DMS53 (cell line): ENCODE measurements around the gene PLA2G4B.

Experiments
- DNase-seq: peaks from one replicate; lab custom pipeline; 2025; lab: John Stamatoyannopoulos, UW

Gene PLA2G4B, protein sequence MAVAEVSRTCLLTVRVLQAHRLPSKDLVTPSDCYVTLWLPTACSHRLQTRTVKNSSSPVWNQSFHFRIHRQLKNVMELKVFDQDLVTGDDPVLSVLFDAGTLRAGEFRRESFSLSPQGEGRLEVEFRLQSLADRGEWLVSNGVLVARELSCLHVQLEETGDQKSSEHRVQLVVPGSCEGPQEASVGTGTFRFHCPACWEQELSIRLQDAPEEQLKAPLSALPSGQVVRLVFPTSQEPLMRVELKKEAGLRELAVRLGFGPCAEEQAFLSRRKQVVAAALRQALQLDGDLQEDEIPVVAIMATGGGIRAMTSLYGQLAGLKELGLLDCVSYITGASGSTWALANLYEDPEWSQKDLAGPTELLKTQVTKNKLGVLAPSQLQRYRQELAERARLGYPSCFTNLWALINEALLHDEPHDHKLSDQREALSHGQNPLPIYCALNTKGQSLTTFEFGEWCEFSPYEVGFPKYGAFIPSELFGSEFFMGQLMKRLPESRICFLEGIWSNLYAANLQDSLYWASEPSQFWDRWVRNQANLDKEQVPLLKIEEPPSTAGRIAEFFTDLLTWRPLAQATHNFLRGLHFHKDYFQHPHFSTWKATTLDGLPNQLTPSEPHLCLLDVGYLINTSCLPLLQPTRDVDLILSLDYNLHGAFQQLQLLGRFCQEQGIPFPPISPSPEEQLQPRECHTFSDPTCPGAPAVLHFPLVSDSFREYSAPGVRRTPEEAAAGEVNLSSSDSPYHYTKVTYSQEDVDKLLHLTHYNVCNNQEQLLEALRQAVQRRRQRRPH

DNA sequence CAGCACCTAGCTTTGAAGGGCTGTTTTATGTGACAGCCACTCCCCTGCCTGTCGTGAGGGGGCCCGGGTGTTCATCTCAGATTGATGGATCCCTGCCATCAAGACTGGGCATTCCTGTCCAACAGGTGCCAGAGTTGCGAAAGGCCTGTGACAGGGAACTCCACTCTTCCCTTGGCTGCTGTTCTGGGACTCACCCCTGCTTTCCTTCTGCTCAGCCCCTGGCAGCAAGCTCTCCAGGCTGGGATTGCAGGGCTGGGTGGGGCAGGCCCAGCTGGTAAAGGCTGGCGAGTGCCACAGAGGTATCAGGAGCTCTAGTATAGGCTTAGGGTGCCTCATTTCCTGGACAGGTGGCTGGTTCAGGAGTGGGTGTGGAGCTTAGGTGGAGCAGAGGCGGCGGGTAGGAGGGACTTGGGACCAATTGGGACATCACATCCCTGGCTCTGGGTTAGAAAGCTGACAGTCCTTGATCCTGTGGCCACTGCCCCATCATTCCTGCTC, at the start of gene PLA2G4B:
Gene PLA2G4B, plus strand, starts transcription at position 448 of the 498 bp plus-strand sequence. CDS start 67 bp downstream, outside the sequence.
- DNase-seq: peak; percentile 77

DNA sequence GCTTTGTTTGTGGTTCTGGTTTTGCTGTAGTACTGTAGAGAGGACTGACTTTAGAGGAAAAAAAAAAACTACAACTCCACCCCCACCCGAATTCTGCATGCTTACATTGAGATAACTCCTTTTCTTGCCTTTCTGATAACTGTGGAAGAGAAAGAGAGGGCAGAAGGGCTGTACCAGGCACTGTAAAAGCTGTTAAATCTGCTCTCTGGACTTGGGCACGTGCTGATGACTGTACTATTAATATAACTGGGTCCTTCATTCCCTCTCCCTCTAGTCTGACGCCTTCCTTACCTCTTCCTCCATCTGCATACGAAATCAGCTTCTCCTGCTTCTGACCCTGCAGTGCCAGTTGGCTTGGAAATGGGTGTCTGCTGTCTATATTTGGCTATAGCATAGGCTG, 49.4 kb upstream of the PLA2G4B start:
- no peak for DNase-seq

DNA sequence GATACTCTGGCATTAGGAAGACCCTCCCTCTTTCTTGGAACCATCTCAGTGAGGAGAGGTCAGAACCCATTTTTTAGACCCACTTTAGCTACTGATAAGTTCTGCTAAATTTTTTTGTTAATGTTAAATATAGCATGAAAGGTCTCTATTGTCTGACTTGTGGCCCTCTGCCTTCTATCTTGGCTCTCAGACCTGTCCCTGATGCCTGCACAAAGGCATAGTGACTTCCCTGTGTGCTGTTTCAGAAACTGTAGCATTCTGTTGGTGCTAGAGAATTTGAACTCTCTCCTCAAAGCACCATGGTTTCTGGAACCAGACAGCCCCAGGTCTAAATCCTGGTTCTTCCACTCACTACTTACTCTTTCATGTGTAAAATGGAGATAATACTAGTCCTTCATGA, 49.0 kb upstream of the PLA2G4B start:
- no peak for DNase-seq

DNA sequence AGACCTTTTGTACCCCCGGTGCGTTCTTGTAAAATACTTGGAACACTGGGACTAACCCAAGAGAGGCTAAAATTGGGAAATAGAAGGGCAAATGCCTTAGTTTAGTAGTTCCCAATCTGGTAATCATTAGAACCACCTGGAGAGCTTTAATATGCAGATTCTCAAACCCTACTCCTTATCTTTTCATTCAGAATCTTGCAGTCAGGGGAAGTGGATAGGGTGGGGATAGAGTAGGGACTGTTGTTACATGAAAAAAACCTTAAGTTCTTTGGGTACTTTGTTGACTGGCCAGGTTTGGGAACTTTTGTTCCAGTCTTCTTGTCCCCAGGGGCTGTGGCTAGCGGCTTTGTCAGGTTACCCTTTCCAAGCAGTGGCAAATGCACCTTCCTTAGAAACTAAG, 48.5 kb upstream of the PLA2G4B start:
- no peak for DNase-seq

DNA sequence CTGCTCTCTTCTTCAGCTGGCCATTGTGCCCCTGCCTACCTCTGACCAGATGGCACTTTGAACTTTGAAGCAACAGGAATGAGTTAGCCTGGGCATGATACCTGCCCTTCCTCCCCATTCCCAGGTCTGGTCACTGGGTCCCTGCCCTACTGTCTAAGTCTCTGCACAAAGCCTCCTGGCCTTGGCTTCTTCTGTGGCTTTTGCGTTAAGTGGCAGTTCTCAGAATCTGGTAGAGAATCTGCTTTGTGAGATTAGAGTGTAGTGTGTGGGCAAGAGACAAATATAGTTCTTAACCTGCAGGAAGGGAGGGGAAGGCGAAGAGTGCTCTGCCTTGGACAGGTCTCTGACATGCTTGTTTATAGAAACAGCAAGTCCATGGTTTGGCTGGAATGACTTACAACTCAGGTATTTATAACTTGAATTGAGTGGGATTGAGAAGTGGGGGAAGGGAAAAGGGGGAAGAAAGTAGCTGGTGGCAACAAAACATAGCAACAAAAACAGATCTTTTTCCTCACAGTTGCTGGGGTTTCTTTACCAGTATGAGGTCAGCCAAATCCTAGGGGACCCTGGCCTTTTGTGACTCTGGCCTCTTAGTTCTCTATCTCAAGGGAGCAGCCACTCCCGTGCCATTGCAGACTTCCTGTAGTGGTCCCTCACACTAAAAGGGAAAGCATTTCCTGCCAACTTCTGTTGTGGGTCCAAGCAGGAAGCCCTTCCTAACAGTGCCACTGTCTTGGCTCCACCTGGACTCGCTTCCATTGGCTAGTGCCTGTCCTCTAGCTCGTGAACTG, 47.7 kb upstream of the PLA2G4B start:
- DNase-seq: peak; percentile 8

DNA sequence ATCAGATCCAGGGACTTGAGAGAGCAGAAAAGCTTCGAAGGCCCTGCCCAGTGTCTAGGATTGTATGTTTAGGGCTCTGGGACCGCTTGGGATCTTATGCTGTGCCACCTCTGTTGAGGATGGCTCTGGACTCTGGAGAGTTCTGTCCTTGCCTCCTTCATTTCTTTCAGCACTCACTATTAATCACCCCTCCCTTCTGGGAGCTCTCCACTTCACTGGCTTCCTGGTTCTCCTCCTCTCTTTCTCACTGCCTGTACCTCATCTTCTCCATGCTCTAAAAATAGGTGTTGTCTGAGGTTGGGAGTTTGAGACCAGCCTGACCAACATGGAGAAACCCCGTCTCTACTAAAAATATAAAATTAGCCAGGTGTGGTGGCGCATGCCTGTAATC, 47.1 kb upstream of the PLA2G4B start:
- no peak for DNase-seq

DNA sequence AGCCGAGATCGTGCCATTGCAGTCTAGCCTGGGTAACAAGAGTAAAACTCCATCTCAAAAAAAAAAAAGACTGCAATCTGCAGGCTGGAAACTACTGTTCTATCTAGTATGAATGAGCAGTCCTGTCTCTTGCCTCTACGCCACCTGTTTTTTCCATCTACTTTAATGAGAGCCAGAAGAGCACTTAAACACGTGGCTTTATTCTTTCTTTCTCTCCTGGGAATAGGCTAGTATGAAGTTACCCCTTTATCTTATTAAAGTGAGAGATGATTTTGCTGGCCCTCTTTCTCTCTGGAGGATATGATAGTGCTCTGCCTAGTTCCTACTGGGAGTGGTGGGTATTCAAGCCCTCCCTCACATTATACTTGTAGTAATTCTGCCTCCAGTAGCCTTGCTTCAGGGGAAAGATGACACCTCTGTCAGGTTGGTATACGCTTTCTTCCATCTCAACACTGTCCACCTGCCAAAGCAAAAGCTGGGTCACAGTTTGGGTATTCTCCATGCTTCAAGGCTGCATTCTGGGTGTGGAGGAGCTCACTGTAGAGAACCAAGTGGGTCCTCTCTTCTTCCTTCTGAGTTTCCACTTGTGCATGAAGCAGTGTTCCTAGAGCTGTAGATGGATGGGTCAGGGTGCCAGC, 46.5 kb upstream of the PLA2G4B start:
- no peak for DNase-seq

DNA sequence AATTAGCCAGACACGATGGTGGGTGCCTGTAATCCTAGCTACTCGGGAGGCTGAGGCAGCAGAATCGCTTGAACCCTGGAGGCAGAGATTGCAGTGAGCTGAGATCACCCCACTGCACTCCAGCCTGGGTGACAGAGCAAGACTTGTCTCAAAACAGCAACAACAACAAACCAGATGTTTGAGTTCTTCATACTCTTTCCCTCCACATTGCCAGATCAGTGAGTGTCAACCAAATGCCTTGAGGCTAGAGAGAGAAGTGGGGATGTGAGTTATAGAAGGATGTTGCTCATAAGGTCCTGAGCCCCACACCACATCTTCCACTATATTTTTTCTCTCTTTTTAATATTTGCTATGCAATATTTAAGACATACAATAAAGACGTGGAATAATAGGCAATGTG, 44.6 kb upstream of the PLA2G4B start:
- DNase-seq: no peak

DNA sequence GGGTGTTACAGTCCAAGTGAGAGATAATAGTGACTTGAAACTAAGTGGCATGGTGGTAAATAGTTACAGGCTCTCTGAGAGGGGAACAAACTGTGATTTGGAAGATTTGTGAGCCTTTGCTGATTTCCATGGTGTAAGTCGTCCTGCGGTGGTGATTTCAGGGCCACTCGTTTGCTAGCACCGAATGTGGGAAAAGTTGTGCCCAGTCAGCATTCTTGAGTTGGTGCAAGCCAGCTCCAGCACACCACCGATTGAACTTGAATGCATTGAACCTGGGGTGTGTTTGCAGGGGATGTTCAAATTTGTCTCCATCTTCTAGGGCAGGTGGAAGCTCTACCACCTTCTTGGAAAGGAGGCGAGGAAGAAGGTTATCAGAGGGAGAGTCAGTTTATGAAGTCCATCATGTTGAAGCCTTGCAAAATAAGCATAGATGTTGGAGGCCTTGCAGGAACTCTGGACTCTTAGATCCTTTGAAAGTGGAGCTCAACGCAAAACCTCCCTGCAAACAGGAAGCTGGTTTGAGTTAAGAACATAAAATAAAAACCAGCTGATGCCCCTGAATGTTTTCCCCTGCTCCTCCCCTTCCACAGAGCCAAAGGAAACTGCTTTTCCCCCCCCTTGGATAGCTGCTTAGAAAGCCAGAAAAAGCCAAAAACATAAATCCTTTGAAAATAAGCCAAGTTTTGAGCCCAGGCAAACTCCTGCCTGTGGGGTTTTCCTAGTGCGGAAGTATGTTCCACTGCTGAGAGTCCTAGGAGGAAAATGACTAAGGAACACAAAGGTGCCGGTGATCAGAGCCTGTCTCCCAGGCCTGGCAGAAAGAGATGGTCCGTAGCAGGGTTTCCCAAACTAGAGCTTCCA, 42.4 kb upstream of the PLA2G4B start:
- DNase-seq: no peak

DNA sequence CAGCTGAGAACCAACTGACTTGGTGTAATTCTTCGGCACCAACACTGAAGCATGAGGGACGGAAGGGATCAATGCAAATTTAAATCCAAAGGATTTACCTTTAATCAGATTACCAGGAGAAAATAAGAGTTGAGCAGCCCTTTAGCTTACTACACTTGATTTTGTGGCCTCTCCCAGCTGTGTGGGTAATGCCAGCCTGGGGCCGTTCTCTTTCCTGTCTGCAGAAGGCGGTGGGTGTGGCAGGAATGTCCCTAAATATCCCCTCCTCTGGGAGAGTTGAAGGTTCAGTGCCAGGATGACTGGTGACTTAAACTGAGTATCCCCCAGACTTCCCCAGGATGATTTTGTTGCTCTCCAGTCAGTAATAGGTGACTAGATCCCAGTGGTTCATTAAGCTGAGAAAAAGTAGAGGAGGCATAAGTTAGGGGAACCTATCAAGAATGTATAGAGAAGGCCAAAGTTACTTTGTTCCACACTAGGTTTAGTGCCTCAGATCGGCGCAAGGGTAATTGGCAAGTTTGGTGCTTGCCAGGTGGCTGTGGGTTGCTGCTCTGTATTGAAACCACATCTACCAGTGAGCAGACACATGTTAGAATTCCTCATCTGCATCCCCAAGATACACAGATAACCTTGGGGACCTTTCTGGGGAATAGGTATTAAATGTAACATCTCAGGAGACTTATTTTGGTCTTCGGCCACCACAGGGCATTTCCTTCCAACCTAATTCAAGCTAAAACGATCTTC, 41.3 kb upstream of the PLA2G4B start:
- DNase-seq: no peak

DNA sequence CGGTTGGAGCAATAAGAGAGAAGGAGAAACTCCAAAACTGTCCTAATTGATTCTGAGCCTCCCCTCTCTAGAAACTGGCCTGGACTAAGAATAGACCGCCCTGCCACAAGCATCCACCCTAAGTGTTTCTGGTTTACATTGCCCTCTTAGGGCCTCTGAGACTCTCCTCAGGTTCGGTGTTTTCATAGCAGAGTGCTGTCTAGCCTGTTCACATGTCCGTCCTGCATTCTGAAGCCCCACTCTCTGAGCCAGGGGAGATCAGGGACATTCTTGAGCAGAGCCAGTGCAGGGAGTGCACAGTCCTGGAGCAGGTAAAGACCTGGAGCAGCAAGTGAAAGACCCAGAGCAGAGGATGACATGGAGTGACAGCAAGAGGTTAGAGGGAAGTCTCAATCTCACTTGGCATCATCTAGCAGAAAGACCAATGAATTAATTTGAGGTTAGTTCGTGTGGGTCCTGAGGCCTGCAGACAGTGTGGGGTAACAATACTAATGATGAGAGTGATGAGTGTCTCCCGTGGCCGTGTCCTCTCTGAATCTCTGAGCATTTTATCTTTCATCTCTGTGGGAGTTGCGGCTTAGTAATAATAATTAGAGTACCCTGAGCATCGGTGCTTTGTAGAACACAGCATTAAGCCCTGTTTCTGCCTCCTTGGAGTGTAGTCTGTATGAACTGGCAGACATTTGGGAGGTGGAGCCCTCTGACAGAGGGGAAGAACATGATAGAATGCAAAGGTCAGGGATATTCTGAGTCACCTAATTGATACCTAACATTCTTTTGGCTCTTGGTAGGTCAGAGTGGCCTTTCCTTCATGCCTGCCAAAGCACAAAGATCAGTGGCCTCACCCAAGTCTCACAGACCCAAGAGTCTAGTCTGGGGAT, 39.8 kb upstream of the PLA2G4B start:
- no peak for DNase-seq

DNA sequence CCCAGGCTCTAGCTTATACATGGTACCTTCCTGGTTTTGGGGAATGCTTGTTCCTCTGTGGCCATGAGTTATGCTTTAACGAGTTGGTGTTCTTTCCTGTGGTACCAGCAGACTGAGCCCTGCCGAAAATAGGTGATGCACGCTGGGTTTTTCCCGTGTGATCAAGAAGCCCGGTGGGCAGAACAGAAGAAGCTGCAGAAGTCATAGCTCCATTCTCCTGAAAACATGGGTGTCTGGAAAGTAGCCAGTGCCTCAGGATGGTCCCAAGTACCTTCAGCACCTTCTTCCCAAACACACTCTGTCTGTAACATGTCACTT, 39.2 kb upstream of the PLA2G4B start:
- no peak for DNase-seq

DNA sequence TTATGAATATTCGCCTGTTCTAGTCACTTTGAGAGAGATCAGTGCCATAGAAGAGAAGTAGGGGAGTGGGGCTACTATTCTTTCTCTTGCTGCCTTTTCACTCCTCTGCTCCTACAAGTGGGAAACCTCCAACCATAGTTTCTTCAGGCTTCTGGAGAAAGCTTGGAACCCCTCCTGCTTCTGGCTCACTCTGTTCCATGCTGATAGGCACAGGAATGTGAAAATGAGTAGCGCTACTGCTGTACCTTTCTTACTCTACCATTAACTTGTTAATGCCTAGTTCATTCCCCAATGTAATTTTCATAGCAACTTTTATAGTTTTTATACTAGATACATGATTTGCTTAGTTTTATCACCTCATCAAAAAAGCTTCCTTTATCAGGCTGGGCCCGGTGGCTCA, 37.5 kb upstream of the PLA2G4B start:
- no peak for DNase-seq

DNA sequence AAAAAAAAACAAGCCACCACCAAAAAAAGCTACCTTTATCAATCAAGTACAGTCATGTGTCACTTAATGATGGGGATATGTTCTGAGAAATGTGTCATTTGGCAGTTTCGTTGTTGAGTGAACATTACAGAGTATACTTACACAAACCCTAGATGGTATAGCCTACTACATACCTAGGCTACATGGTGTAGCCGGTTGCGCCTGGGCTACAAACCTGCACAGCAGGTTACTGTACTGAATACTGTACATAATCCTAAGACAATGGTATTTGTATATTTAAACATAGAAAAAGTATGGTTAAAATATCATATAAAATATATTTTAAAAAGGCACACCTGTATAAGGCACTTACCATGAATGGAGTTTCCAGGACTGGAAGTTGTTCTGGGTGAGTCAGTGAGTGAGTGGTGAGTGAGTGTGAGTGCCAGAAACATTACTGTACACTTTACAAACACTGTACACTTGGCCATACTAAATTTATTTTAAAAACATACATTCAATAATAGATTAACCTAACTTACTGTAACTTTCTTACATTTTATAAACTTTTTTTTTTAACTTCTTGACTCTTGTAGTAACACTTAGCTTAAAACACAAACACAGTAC, 36.7 kb upstream of the PLA2G4B start:
- DNase-seq: peak; percentile 17

DNA sequence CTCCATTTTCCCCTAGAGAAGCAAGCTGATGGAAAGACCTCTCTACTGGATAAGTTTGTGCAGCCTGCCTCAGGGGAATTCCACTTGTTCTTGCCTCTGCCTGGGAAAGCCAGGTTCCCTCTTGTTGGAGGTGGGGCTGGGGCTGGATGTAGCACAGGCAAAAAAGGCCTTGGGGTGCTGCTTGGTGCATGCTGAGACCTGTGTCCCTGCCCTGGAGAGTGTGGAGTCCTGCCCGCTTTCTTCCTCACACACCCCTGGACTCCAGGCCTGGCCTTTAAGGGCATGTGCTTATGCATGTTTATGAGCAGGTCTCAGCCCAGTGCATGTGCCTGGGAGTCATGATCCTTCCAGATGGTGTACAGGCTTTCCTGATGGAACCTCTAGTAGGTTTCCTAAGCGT, 34.3 kb upstream of the PLA2G4B start:
- DNase-seq: no peak

DNA sequence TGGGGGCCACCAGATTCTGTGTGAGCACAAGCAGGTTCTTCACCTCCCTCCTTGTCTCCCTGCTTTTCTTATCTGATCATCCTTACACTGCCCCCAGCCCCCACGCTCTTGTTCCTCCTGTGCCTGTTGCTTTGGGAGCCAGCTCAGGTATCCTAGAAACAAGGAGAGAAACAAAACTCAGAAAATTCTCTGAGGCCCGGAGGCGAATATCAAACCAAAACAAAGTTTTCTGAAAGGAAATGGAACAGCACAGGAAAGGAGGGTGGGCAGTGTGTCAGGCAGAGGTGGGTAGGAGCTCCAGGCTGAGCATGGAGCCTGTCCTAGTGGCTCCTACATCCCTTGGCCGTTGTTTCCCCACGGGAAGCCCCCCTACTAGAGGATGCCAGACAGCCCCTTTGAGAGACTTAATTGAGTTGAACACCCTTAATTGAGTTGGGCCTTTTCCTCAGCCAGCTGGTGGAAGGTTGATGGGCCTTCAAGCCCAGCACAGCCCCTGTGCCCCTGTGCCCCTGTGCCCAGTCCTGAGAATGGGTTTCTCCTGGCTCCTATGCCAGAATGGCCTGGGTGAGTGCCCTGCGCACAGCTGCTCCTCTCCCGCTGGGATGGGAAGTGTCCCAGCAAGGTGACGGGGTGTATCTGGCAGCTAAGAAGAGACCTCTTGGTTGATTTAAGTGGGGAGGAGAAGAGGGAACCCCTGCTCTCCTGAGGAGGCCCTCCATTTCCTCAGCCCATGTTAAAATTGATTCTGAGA, 33.6 kb upstream of the PLA2G4B start:
- DNase-seq: no peak

DNA sequence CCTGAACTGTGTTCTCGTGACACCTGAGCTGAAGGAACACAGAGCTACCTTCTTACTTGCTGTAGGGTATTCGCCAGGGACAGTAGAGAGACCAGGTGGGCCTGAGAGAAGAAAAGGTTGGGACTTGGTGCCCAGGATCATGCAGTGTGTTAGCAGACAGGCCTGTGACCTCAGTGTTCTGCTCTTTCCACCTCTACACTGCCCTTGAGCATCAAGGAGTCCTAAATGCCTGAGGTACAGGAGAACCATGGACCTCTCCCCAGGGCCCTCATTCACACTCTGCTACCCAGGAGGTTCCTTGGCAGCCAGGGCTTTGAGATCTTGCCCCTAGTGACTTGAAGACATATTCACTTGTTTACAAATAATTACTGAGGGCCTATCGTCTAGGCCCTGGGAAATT, 32.9 kb upstream of the PLA2G4B start:
- DNase-seq: no peak
